Inflammatory macrophage treated with lipopolysaccharide for 1 hour (primary cell): ENCODE data around the gene CHSY3.

Experiments used
- DNase-seq, 2 donors: peaks; one replicate each; pipeline ENCODE4 v3.0.0-alpha.2; 2020 to 2022

Gene CHSY3

GRCh38 chr5:129951039-129951438 is 46.8 kb downstream of the CHSY3 start:
- DNase-seq = no peak

- no peak for DNase-seq
Observed at GRCh38 chr5:129958581-129958980, 54.3 kb downstream of the CHSY3 start.

GRCh38 chr5:129960831-129961230 is 56.6 kb downstream of the CHSY3 start:
- no peak for DNase-seq

GRCh38 chr5:129962506-129962905 is 58.2 kb downstream of the CHSY3 start:
- DNase-seq = no peak

GRCh38 chr5:129963359-129963758 is 59.1 kb downstream of the CHSY3 start:
- no peak for DNase-seq

- no peak for DNase-seq
Observed at GRCh38 chr5:129966071-129966470, 61.8 kb downstream of the CHSY3 start.

- no peak for DNase-seq
Observed at GRCh38 chr5:129971714-129972113, 67.4 kb downstream of the CHSY3 start.

- no peak for DNase-seq
Observed at GRCh38 chr5:129972465-129973141, 68.3 kb downstream of the CHSY3 start.

- no peak for DNase-seq
Observed at GRCh38 chr5:129973716-129974426, 69.6 kb downstream of the CHSY3 start.

- DNase-seq = no peak
Observed at GRCh38 chr5:129977810-129978209, 73.5 kb downstream of the CHSY3 start.

GRCh38 chr5:129978270-129978669 is 74.0 kb downstream of the CHSY3 start:
- DNase-seq = no peak

GRCh38 chr5:129988453-129988852 is 84.2 kb downstream of the CHSY3 start:
- no peak for DNase-seq

GRCh38 chr5:129991780-129992179 is 87.5 kb downstream of the CHSY3 start:
- DNase-seq = no peak

GRCh38 chr5:129996896-129997295 is 92.6 kb downstream of the CHSY3 start:
- DNase-seq = no peak

- no peak for DNase-seq
Observed at GRCh38 chr5:130000460-130000859, 96.2 kb downstream of the CHSY3 start.

- no peak for DNase-seq
Observed at GRCh38 chr5:130002183-130002582, 97.9 kb downstream of the CHSY3 start.

- DNase-seq = no peak
Observed at GRCh38 chr5:130002876-130003275, 98.6 kb downstream of the CHSY3 start.

GRCh38 chr5:130011986-130012385 is 107.7 kb downstream of the CHSY3 start:
- no peak for DNase-seq

GRCh38 chr5:130017173-130017572 is 112.9 kb downstream of the CHSY3 start:
- no peak for DNase-seq

- DNase-seq = no peak
Observed at GRCh38 chr5:130018641-130019040, 114.4 kb downstream of the CHSY3 start.

GRCh38 chr5:130021000-130021399 is 116.7 kb downstream of the CHSY3 start:
- no peak for DNase-seq

GRCh38 chr5:130021876-130022275 is 117.6 kb downstream of the CHSY3 start:
- DNase-seq = no peak

GRCh38 chr5:130023604-130024003 is 119.3 kb downstream of the CHSY3 start:
- no peak for DNase-seq

- no peak for DNase-seq
Observed at GRCh38 chr5:130024006-130024405, 119.7 kb downstream of the CHSY3 start.

GRCh38 chr5:130025511-130025910 is 121.2 kb downstream of the CHSY3 start:
- DNase-seq = no peak
